GM15510 (cell line): ENCODE data around the gene KRT39.
"Not testable (repeated sequence)": the region's sequence is repeated elsewhere in the genome, so short reads cannot be mapped to it uniquely, and the experiment has no call there.

ENCODE experiments used
- POLR2A ChIP-seq: IDR thresholded peaks from 3 replicates; pipeline ENCODE4 v1.6.1; 2011; ENCODE audit warnings: borderline replicate concordance; ENCODE audit not compliant: insufficient read length; ENCODE audit errors: extremely low read depth

KRT39 gene

GRCh38 chr17:40966848-40967247, at the start of gene KRT39:
Gene KRT39 (minus strand): TSS chr17:40966948. CDS start chr17:40966856, 92 bp downstream.
- TF ChIP-seq POLR2A, result no peak

DNA sequence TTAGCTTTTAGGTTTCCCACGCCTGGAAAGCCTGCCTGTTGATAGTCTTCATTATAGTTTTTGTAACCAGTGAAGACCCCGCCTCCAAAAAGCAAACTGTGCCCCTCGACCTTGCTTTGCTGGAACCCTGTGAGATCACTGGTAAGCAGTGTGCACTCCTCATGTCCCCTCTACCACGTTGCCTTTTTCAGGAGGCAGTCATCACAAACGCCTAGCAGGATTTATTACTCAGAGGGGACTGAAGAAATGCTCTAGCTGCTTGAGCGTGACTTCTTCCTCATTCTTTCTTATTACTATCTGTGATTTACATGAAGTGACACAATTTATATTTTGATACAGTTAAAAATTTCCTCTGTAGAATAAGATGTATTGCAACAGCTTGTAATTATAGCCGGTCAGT, 48.7 kb upstream of the KRT39 start:
- TF ChIP-seq POLR2A, result no peak

DNA sequence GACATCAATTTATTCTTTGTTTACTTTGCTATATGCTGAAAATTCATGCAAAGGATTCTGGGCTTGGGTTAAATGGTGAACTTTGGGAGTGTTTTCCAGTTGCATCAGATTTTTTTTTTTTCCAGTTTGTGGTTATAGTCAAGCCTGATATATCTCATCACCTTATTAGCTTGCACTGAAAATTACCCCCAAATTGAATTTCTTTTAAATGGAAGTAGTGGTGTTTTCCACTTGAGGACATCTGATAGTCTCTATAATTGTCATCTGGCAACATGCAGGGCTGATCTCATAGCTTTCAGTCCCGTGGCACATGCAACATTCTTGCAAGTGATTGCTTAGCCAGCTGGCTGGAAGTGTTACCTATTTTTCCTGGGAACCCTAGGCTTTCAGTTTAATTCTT, 46.9 kb upstream of the KRT39 start:
- TF ChIP-seq POLR2A, result no peak

DNA sequence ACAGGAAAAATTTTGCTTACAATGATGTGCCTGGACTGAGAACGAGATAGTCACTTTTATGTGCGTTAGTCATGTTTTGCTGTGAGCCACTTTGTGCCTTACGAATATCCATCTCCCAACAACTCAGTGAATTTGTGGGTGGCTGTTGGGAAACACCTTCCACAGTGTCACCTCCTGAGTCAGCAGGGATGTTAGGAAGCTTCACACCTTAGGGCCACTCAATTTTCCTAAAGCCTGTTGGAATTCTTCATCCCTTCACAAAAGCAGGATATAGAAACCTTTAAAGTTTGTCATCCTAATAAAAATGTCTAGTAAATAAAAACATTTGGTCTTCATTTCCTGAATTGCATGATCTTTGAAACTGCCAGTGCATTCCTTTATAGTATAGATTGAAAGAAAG, 46.4 kb upstream of the KRT39 start:
- no peak for TF ChIP-seq POLR2A

DNA sequence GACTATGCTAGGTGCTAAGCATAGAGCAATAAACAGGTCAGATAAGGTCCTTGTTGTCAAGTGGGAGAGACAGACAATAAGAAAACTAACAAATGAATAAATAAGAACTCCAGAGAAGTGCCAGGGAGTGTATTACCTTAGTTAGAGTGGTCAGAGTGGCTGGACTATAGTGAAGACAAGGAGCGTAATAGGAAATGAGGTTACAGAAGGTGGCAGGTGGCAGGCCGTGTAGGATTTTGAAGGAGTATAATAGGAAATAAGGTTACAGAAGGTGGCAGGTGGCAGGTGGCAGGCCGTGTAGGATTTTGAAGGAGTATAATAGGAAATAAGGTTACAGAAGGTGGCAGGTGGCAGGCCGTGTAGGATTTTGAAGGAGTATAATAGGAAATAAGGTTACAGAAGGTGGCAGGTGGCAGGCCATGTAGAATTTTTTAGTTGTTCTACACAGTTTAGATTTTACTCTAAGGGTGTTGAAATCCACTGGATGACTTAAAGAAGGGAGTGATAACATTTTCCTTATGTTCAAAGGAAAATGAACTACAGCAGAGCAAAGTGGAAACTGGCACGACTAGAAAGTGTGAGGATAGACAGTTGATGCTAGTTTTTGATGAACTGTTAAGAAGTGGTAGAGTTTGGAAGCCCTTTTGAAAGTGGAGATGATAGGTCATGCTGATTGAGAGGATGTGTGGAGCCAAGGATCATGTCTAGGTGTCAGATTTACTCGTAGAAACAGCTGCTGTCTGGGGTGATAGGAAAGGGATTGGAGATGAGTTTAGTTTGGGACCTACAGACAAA, 45.8 kb upstream of the KRT39 start:
- no peak for TF ChIP-seq POLR2A

GRCh38 chr17:41010441-41010840, 43.7 kb upstream of the KRT39 start:
- TF ChIP-seq POLR2A, result no peak

- TF ChIP-seq POLR2A, result no peak
These were observed 43.2 kb upstream of the KRT39 start for GRCh38 chr17:41009936-41010335.

DNA sequence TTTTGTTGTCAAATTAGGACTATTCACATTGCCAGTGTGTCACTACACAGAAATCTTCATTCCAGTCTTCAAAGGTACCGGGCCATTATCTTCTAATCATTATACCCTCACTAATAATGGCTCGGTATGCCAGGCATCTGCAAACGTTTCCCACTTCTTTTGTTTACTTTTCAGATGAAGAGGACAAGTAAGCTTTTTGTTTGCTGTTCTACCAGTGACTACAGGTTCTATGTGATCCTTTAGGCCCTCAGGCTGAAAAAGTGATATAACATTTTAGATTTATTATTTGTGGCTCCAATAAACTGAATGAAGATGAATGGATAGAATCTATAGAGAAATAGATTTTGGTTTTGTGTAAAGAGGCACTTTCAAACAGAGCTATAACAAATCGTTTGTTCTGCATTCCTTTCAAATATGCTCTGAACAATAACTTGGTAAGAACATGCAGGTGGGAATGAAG, 42.6 kb upstream of the KRT39 start:
- TF ChIP-seq POLR2A, result no peak

DNA sequence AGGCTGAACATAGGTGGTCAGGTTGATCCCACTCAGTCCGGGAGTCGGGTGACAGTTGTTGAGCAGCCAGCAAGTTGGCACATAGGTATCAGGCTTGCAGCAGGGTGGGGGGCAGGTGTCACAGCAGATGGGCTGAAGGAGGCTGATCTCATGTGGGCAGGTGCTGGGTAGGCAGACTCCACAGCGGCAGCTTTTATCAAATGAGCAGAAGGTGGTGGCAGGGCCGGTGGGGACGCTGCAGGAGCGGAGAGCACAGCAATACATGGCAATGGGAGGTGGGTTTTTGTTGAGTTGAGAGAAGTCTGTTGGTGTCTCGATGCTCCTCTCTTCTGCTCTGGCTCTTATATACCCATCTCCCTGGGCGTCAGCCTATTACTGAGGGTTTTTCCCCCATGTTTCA, 42.1 kb upstream of the KRT39 start, which contains the start of gene KRTAP3-1:
TSS of gene KRTAP3-1 (minus strand) at position 318 of the 400 bp plus-strand sequence. CDS start at position 264, 54 bp downstream.
- TF ChIP-seq POLR2A, result no peak

DNA sequence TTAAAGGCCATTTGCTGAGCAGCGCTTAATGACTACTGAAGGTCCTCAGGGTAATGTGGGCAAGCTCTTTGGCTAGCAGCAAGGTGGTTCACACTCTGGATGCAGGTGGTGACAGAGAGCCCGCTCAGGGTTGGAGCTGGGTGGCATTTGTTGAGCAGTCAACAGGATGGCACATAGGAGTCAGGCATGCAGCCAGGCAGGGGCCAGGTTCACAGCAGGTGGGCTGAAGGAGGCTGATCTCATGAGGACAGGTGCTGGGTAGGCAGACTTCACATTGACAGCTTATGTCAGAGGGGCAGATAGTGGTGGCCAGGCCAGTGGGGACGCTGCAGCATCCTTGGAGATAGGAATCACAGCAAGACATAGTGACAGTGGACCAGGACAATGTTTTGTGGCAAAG, 37.6 kb upstream of the KRT39 start:
- TF ChIP-seq POLR2A, result no peak

DNA sequence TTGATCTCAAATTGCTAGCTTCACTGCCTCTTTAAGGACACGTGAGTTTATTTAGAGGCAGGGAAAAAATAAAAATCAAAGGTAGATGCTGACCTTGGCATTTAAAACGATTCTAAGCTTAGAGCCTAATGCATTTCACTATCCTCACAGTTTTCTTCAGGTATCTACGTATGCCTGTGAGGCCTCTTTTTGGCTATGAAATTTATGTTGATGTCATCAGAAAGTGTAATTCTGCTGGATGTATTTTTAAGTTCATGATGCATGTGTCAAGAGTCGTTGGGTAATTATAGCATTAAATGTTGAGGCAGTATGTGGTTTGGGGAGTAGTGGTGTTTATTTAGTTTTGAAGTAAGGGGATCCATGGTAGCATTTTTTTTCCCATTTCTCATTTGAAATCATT, 37.2 kb upstream of the KRT39 start:
- no peak for TF ChIP-seq POLR2A

GRCh38 chr17:41002814-41003213, 36.1 kb upstream of the KRT39 start:
- TF ChIP-seq POLR2A, result no peak

DNA sequence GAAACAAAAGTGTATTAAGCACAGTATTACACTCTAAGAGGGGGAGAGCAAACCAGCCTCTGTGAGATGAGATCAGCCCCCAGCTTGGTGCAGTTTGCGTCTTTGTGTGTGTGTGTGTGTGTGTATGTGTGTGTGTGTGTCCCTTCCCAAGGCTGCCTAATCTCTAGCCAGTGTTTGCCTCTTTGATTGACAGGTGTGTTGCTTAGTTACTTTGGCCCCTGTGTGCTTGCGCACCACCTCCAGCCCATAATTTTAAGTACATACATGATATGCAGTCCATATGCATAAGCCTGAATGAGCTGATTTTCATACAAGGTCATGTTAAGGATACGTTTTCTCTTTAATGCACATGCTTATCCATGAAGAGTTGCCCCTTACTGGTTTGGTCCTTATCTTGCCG, 35.0 kb upstream of the KRT39 start:
- no peak for TF ChIP-seq POLR2A

DNA sequence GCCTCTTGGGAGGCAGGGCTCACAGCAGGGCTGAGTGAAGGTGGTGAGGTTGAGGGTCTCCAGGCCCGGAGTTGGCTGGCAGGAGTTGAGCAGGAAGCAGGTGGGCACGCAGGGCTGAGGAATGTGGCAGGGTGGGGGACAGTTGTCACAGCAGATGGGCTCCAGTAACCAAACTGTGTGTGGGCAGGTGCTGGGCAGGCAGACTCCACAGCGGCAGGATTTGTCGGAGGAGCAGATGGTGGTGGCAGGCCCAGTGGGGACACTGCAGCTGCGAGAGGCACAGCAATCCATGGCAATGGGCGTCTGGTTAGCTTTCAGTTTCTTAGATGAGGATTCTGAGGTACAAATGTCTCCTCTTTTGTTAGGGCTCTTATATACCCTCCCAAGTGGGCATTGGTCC, 32.8 kb upstream of the KRT39 start, which contains the start of gene KRTAP3-2:
TSS of gene KRTAP3-2 (minus strand) at position 344 of the 400 bp plus-strand sequence. CDS start at position 291, 53 bp downstream.
- not testable (repeated sequence) for TF ChIP-seq POLR2A

DNA sequence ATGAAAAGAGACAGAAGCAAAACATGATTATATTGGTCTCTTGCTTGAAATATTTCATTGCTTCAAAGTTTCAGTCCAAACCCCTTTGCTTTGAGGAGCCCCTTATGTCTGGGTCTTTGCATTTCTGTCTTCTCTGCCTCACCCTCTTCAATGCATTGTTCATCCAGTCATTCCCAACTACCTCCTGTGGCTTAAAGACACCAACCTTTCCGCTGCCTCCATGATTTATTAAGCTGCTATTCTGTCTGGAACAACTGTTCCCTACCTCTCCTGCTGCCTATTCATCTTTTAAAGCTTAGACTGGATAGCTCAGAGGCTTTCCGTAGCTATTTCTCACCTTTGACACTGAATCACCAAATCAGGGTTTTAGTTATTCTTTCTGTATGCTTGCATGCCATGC, 30.6 kb upstream of the KRT39 start:
- no peak for TF ChIP-seq POLR2A

- TF ChIP-seq POLR2A, result no peak
These were observed 30.1 kb upstream of the KRT39 start for GRCh38 chr17:40996829-40997228.
